ENCODE results near the gene P2RX4. TPM values are rescaled to one million over a fixed set of nuclear protein-coding genes. Genes with fewer than 3 reads are reported as not detected.

Gene P2RX4
- total and polyA plus RNA-seq, 2 of the 13 experiments (the other 11 are each of a cell fraction or from before 2014, with no cell fraction given): 13.8 to 30.8 TPM

- Histone ChIP-seq H2AFZ (ENCODE audit: low read length) (no peak overlapping the region), H3K4me2 (ENCODE audit: low read depth, low read length) (no peak overlapping the region), H3K36me3 (replicated peaks in 1 of 2; ENCODE audit: control insufficient read depth in 1 of 2, insufficient read depth in 2 of 2, low read length in 2 of 2) (no peaks in the 10 kb centered on the region), H3K27me3 (ENCODE audit: control insufficient read depth in 1 of 2, insufficient read depth in 2 of 2, low read length in 2 of 2) (no peaks in the 10 kb centered on the region), H3K9ac (ENCODE audit: insufficient read depth, low read depth, low read length) (no peak overlapping the region), H3K4me3 (replicated peaks in 1 of 3; ENCODE audit: insufficient read depth in 1 of 3, low read depth in 2 of 3, low read length in 3 of 3) (no peak overlapping the region), H3K79me2 (ENCODE audit: insufficient read depth, low read length) (peaks cover 4% of the 10 kb centered on the region), H3K27ac (ENCODE audit: extremely low read length, insufficient read depth, low read length) (no peak overlapping the region), H4K20me1 (ENCODE audit: insufficient read depth, low read length) (no peaks in the 10 kb centered on the region), H3K9me3 (ENCODE audit: low read length) (no peaks in the 10 kb centered on the region), H3K4me1 (ENCODE audit: insufficient read depth, low read length) (peaks cover 48% of the 10 kb centered on the region)
- intact Hi-C loops (cut with micrococcal nuclease; ENCODE audit: unreplicated experiment): loop anchor here (10.0 kb wide), 1 partner anchor 98 kb away; no protein-coding TSS in a partner anchor
- in situ Hi-C loops (cut with HindIII; ENCODE audit: extremely low pct_ligation_motif_present, low pct_unique_long_range_greater_than_20kb): no loop called here
- ChIA-PET CTCF (ENCODE audit: low intra/inter-chr PET ratio, low total read pairs) (no interaction called here), POLR2A (no interaction called here)
- BruUV-seq (replicated peaks): no TSS peak
- 100% methylated on average over 5 of the region's 5 CpGs for WGBS (ENCODE audit: low lambda C conversion rate)
- FAIRE-seq (no peak), DNase-seq (ENCODE audit: low spot score) (no peak), ATAC-seq (no peak)
- TF ChIP-seq SPEN (CRISPR knock-in tag; IDR thresholded peaks at IDR 0.05; ENCODE audit: low read depth) (no peak), MYC (CRISPR knock-in tag; IDR thresholded peaks at IDR 0.05; ENCODE audit: borderline replicate concordance) (no peak), MED13 (CRISPR knock-in tag; IDR thresholded peaks at IDR 0.05) (no peak), ZC3H13 (CRISPR knock-in tag; IDR thresholded peaks at IDR 0.05) (no peak), DDIT3 (CRISPR knock-in tag; IDR thresholded peaks at IDR 0.05) (no peak), ZNF205 (CRISPR knock-in tag; IDR thresholded peaks at IDR 0.05) (no peak), NKX3-1 (CRISPR knock-in tag; IDR thresholded peaks at IDR 0.05) (no peak), SIX4 (CRISPR knock-in tag; IDR thresholded peaks at IDR 0.05) (no peak), ARID4A (CRISPR knock-in tag; IDR thresholded peaks at IDR 0.05; ENCODE audit: borderline replicate concordance) (no peak), MLLT10 (CRISPR knock-in tag; IDR thresholded peaks at IDR 0.05) (no peak), ZNF589 (CRISPR knock-in tag; conservative IDR thresholded peaks at IDR 0.05) (no peak), KIAA2018 (CRISPR knock-in tag; IDR thresholded peaks at IDR 0.05; ENCODE audit: borderline replicate concordance) (no peak), HNF4A (CRISPR knock-in tag; IDR thresholded peaks at IDR 0.05) (no peak), GZF1 (CRISPR knock-in tag; IDR thresholded peaks at IDR 0.05) (no peak)
Observed at GRCh38 chr12:121212875-121213274, 2.9 kb downstream of the P2RX4 start.
